DOHH2 (cell line): ENCODE measurements around the gene NCOA5.
A peak's percentile ranks its signal among the peaks of the same experiment; 100 is the strongest.

Experiments
- H3F3A ChIP-seq: fragments of 200-600 bp; sonication (generic), shearing (Covaris generic); 2 replicates; pipeline ENCODE4 v1.6.0; 2016; ENCODE audit warnings: antibody characterized with exemption, mild to moderate bottlenecking; ENCODE audit not compliant: control insufficient read depth, insufficient read depth
- H3K27ac ChIP-seq: fragments of 200-600 bp; sonication (generic); 2 replicates; pipeline ENCODE4 v1.5.1; 2014; ENCODE audit warnings: low read depth, mild to moderate bottlenecking, low read length, moderate library complexity
- H3K27me3 ChIP-seq: fragments of 200-600 bp; sonication (generic); 2 replicates; pipeline ENCODE4 v1.6.1; 2014; ENCODE audit warnings: mild to moderate bottlenecking, low read length, mixed read lengths; ENCODE audit not compliant: control insufficient read depth
- H3K36me3 ChIP-seq: fragments of 200-600 bp; sonication (generic); 2 replicates; pipeline ENCODE4 v1.6.1; 2014; ENCODE audit warnings: mild to moderate bottlenecking, low read length, moderate library complexity, mixed read lengths; ENCODE audit not compliant: control insufficient read depth
- H3K4me1 ChIP-seq: fragments of 200-600 bp; sonication (generic); 2 replicates; pipeline ENCODE4 v1.6.1; 2014; ENCODE audit warnings: mild to moderate bottlenecking, low read length, mixed read lengths; ENCODE audit not compliant: control insufficient read depth
- H3K4me2 ChIP-seq: fragments of 200-600 bp; sonication (generic); 2 replicates; pipeline ENCODE4 v1.6.0; 2014; ENCODE audit warnings: mild to moderate bottlenecking, low read length, moderate library complexity
- H3K4me3 ChIP-seq: fragments of 200-600 bp; sonication (generic); 2 replicates; pipeline ENCODE4 v1.5.1; 2014; ENCODE audit warnings: mild to moderate bottlenecking, low read length, mixed read lengths
- H3K79me2 ChIP-seq: fragments of 200-600 bp; sonication (generic); 2 replicates; pipeline ENCODE4 v1.6.1; 2014; ENCODE audit warnings: mild to moderate bottlenecking, low read length, mixed read lengths; ENCODE audit not compliant: control insufficient read depth
- H3K9me2 ChIP-seq: fragments of 200-600 bp; sonication (generic); replicated peaks from 2 replicates; pipeline ENCODE4 v1.6.1; 2014; ENCODE audit warnings: mild to moderate bottlenecking, low read length, mixed read lengths; ENCODE audit not compliant: control insufficient read depth
- H3K9me3 ChIP-seq: fragments of 200-600 bp; sonication (generic); 2 replicates; pipeline ENCODE4 v1.6.1; 2014; ENCODE audit warnings: antibody characterized with exemption, low read length, mixed read lengths; ENCODE audit not compliant: control insufficient read depth, insufficient read depth
- H4K20me1 ChIP-seq: fragments of 200-600 bp; sonication (generic); 2 replicates; pipeline ENCODE4 v1.6.0; 2014; ENCODE audit warnings: low read depth, mild to moderate bottlenecking, antibody characterized with exemption, low read length, moderate library complexity; ENCODE audit not compliant: control insufficient read depth, insufficient read depth
- CTCF ChIP-seq: fragments of 200-600 bp; sonication (generic); IDR thresholded peaks from one replicate; pipeline ENCODE4 v1.5.1; 2014; ENCODE audit warnings: antibody characterized with exemption, mild to moderate bottlenecking, low read depth, low read length; ENCODE audit not compliant: poor library complexity, severe bottlenecking
- EZH2phosphoT487 ChIP-seq: fragments of 200-600 bp; sonication (generic); IDR thresholded peaks from 2 replicates; pipeline ENCODE4 v1.6.1; 2017; ENCODE audit warnings: borderline replicate concordance, mild to moderate bottlenecking, antibody characterized with exemption, low read length, moderate library complexity, mixed read lengths

The NCOA5 gene

GRCh38 chr20:46088409-46089166, 1.2 kb downstream of the NCOA5 start:
- Histone ChIP-seq H3K79me2 (peaks cover 59% of the 10 kb centered on the region), H3F3A (no peaks in the 10 kb centered on the region; the same call in 1 of the 2 replicates), H3K4me3 (peak overlapping the region; percentile 94), H3K4me2 (peak overlapping the region; percentile 79), H3K27ac (no peak overlapping the region), H4K20me1 (peaks cover 39% of the 10 kb centered on the region), H3K9me3 (no peaks in the 10 kb centered on the region), H3K4me1 (peaks cover 33% of the 10 kb centered on the region), H3K9me2 (no peaks in the 10 kb centered on the region), H3K27me3 (no peaks in the 10 kb centered on the region), H3K36me3 (peaks cover 28% of the 10 kb centered on the region)
- TF ChIP-seq CTCF = no peak
- TF ChIP-seq EZH2phosphoT487 = no peak

GRCh38 chr20:46087161-46087560, 2.6 kb downstream of the NCOA5 start:
- Histone ChIP-seq H3K4me1 (peaks cover 35% of the 10 kb centered on the region), H3K4me2 (peak overlapping the region; percentile 79), H3K27me3 (no peaks in the 10 kb centered on the region), H3K9me3 (no peaks in the 10 kb centered on the region), H3K9me2 (no peaks in the 10 kb centered on the region), H3F3A (no peaks in the 10 kb centered on the region; the same call in 1 of the 2 replicates), H3K4me3 (no peak overlapping the region), H4K20me1 (peaks cover 52% of the 10 kb centered on the region), H3K27ac (no peak overlapping the region), H3K36me3 (peaks cover 28% of the 10 kb centered on the region), H3K79me2 (peaks cover 74% of the 10 kb centered on the region)
- TF ChIP-seq CTCF (peak; percentile 58), EZH2phosphoT487 (no peak)

- no peaks in the 10 kb centered on the region for H3K9me2 ChIP-seq
- no peaks in the 10 kb centered on the region for H3K9me3 ChIP-seq
- peaks cover 59% of the 10 kb centered on the region for H4K20me1 ChIP-seq
- H3F3A ChIP-seq = no peaks in the 10 kb centered on the region; the same call in none of the 2 replicates
- H3K27me3 ChIP-seq = no peaks in the 10 kb centered on the region
- peaks cover 92% of the 10 kb centered on the region for H3K79me2 ChIP-seq
- no peak overlapping the region for H3K4me2 ChIP-seq
- H3K4me1 ChIP-seq = peaks cover 30% of the 10 kb centered on the region
- TF ChIP-seq CTCF = no peak
- TF ChIP-seq EZH2phosphoT487 = no peak
- H3K36me3 ChIP-seq = peaks cover 33% of the 10 kb centered on the region
- no peak overlapping the region for H3K27ac ChIP-seq
- H3K4me3 ChIP-seq = no peak overlapping the region
Measured at GRCh38 chr20:46085179-46085851, 4.4 kb downstream of the NCOA5 start.
